ENCODE data around the gene WDFY2. TPM values are rescaled to one million over a fixed set of nuclear protein-coding genes. Genes with fewer than 3 reads are reported as not detected.

The WDFY2 gene
- total and polyA plus RNA-seq, 2 of the 13 experiments (the other 11 are each of a cell fraction or from before 2014, with no cell fraction given): 22.6 to 27.0 TPM

GRCh38 chr13:51620165-51620983, 36.1 kb downstream of the WDFY2 start (continued):
- TF ChIP-seq RFXANK (CRISPR knock-in tag; IDR thresholded peaks at IDR 0.05) (no peak), MAFK (conservative IDR thresholded peaks at IDR 0.05 in 1 of 2, IDR thresholded peaks at IDR 0.05 in 1 of 2; ENCODE audit: low read length in 2 of 2) (no peak), ZNF704 (CRISPR knock-in tag; IDR thresholded peaks at IDR 0.05; ENCODE audit: borderline replicate concordance) (no peak), NONO (IDR thresholded peaks at IDR 0.05) (no peak), NONO (CRISPR knock-in tag; conservative IDR thresholded peaks at IDR 0.05) (no peak; the same call in 1 of the 2 replicates), ZNF280B (CRISPR knock-in tag; IDR thresholded peaks at IDR 0.05; ENCODE audit: borderline replicate concordance) (no peak), ZNF558 (CRISPR knock-in tag; IDR thresholded peaks at IDR 0.05; ENCODE audit: borderline replicate concordance) (no peak), CHCHD3 (CRISPR knock-in tag; IDR thresholded peaks at IDR 0.05) (no peak), PRDM4 (CRISPR knock-in tag; IDR thresholded peaks at IDR 0.05; ENCODE audit: borderline replicate concordance) (no peak), ZNF574 (CRISPR knock-in tag; IDR thresholded peaks at IDR 0.05) (peak; percentile 98), MTF1 (CRISPR knock-in tag; IDR thresholded peaks at IDR 0.05) (no peak), ZNF331 (CRISPR knock-in tag; IDR thresholded peaks at IDR 0.05) (peak; percentile 88), ATF2 (CRISPR knock-in tag; IDR thresholded peaks at IDR 0.05) (peak; percentile 60; the same call in 1 of the 2 replicates), ZNF24 (IDR thresholded peaks at IDR 0.05) (no peak), ZNF784 (CRISPR knock-in tag; IDR thresholded peaks at IDR 0.05; ENCODE audit: borderline replicate concordance) (peak; percentile 72; the same call in 1 of the 2 replicates), HNRNPLL (IDR thresholded peaks at IDR 0.05; ENCODE audit: low read depth, low read length, poor library complexity, severe bottlenecking) (no peak), SIN3A (IDR thresholded peaks at IDR 0.05; ENCODE audit: borderline replicate concordance, low read depth, low read length) (0 out of 2 replicates have a peak, but pooled peaks have one; percentile 20), IRF2 (CRISPR knock-in tag; IDR thresholded peaks at IDR 0.05) (peak; percentile 51)

All from HepG2 (cell line).